T-helper 1 cell treated with Interleukin-12 subunit alpha and Interleukin-12 subunit beta and Interleukin-4 antibody, amounts not matched to agents 30 ng/mL and 1 ng/mL, for 36 hours (primary cell): ENCODE data around the gene SPATA22. TPM values are rescaled to one million over a fixed set of nuclear protein-coding genes. Genes with fewer than 3 reads are reported as not detected.
"Not testable (repeated sequence)": the region's sequence is repeated elsewhere in the genome, so short reads cannot be mapped to it uniquely, and the experiment has no call there.

Experiments
- intact Hi-C: fragments of 100-400 bp; cut with micrococcal nuclease; formaldehyde crosslinking; loops from one replicate; pipeline ENCODE4 v1.15.1; 2024
- total RNA-seq: library from RNA; stranded (reverse); gene quantifications from 2 replicates; pipeline ENCODE4 v1.2.3, GENCODE V29; 2022

SPATA22 gene
- total RNA-seq, 1 donor from 2014 or later: not detected

DNA sequence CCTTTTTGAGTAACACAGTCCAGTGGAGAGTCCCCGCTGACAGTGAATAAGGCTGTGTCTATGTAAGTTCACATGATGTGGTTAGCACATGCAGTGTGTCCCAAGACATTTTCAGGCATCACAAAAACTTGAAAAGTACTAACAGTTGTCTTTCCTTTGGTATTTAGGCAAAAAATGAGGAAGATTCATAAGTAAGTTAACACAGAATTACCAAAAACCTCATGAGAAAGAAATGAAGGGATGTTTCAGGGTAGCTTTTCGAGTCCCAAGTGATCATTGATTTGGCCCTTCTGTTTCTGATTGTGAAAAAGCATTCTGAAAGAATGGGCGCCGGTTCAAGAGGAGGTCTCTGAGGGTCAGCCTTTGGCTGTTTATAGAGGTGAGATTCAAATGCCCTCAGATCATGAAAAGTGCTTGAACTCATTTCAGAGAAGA, 3.6 kb upstream of the SPATA22 start:
- intact Hi-C loops: no loop called here

DNA sequence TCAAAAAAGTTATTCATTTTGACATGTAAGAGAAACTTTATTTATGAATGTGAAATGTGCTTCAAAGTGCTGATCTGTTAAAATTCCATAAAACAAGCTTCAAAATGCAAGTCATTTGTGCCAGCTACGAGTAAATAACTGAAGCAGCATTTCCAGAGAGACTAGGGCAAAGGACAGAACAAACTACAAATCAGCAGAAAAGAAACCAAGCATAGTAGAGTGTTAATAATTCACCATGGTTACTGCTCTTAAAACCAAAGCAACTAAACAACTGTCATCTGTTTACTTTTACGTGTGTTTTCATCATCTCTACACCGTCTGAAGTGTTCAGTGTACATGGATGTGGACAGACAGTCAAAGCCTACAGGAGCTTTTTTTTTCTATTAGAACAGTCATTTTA, 2.6 kb upstream of the SPATA22 start:
- intact Hi-C loops: no loop called here

DNA sequence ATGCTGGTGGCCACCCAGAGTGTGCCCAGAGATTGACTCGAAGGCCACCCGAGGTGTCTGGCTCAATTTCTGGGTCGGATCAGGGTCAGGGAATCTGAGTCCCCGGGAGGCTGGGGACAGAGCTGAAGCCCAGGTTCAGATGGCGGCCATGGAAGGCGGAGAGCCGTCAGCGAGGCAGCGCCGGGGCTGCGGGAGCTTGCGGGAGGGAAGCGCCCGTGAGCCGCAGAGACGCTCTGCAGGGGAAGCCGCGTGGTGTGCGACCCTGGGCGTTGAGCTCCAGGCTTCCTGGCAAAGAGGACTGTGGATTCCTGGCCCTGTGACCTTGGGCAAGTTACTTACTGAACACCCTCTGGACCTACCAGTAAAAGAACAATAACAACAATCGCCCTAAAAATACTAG, 518 bp upstream of the SPATA22 start:
- intact Hi-C loops: no loop called here

DNA sequence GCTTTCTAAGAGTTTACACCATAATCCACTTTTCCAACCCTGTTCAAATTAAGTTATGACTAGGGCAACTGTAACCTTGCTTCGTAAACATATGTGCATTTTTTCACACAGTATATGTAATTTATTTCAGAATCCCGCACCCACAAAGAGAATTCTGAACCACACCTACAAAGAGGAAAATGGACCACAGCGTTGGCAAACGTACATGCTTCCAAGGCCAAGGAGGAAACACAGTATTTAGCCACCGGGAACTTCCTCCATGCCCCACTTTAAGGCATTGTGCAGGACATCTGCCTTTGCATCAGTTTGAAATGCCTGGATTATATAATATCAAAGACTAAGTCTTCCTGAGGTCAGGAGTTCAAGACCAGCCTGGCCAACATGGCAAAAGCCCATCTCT, 2.1 kb downstream of the SPATA22 start:
- intact Hi-C loops: no loop called here

- intact Hi-C loops: not testable (repeated sequence)
Observed at GRCh38 chr17:3466355-3466754, 5.3 kb downstream of the SPATA22 start.

DNA sequence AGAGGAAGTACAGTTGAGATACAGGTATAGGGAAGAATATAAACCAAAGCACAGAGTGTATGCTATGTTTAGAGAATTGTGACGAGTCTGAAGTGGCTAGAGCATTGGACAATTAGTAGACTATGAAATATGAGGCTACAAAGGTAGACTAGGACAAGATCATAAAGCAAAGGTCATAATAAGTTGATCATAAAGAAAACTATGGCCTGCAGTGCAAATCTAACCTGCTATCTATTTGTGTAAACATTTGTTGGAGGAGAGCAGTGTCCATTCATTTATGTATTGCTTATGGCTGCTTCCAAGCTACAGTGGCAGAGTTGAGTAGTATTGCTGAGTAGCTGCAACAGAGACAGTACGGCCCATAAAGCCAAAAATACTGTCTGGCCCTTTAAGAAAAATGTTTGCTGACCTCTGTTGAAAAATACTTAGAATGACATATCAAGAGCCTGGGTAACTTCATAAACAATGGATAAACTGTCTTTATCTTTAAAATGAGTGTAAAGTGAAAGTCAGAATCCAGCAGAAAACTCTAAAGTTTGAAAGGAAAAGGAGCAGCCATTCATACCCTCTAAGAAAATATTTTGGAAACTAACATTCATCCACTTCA, 23.5 kb downstream of the SPATA22 start:
- intact Hi-C loops: no loop called here

DNA sequence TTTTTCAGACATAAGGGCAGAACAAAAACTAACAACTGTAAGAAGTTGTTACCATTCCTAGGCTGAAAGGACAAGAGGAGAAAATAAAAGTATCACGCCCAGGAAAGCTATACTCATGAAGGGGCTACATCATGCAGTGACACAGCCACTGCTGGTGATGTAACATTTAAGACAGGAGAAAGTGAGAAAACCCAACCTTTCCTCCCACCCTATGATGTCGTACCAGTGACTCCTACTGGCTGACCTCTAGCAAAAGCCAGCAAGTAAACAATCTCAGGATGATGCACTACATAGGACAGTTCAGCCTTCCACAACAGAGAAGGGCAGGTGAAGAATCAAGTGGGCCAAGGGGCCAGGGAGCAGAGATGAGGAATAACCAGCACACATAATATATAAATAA, 24.0 kb downstream of the SPATA22 start:
- intact Hi-C loops: no loop called here

GRCh38 chr17:3440451-3440850, 31.2 kb downstream of the SPATA22 start:
- intact Hi-C loops: no loop called here

- intact Hi-C loops: no loop called here
Observed at GRCh38 chr17:3438368-3438767, 33.3 kb downstream of the SPATA22 start.

DNA sequence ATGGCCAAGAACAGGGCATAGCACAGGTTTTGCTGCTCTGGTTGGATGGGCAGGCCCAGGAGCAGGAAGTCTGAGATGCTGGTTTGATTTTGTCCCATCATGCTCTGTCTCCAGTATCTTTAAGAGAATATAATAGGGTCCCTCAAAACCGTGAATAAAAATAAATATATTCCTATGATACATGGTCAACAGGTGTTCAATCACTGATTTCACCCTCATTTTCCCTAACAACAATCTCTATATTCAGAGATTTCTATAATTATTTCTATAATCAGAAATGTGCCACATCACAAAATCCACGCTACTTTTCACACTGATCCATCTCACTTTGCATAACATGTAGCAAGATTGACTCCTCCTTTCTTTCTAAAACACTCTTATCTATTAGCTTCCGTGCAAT, 37.9 kb downstream of the SPATA22 start, which contains the start of gene OR1E2:
Gene OR1E2, minus strand, starts transcription at position 101 of the 400 bp plus-strand sequence. Its CDS starts 0 bp downstream, at position 101.
- intact Hi-C loops: no loop called here

DNA sequence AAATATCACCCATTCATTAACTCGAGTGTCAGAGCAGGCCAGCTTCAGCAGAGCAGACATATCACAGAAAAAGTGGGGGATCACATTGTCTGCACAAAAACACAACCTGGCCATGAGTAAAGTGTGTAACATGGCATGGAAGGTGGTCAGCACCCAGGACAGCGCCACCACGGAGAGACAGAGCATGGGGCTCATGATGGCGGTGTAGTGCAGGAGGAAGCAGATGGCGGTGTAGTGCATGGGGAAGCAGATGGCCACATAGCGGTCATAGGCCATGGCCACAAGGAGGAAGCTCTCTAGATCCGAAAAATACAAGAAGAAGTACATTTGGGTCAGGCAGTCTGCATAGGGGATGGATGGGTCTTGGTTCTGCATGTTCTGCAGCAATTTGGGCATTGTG, 38.4 kb downstream of the SPATA22 start:
- intact Hi-C loops: not testable (repeated sequence)

DNA sequence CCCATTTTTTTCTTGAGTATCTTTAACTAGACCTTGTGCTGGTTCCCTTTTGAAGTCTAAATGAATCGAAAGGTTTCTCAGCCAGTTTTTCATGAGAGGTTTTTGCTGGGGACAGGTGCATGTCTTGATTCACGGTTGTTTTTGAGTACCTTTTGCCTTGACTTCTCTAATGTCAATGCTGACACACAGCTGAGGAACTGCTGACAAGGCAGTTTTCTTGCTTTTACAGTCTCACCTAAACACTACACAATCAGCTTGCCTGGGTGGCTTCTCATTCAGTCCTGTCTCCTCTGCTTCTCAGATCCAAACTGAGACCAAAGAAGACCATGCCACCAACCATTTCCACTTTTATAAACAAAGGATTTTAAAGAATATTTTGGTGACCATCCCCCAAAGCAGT, 53.4 kb downstream of the SPATA22 start:
- intact Hi-C loops: no loop called here

DNA sequence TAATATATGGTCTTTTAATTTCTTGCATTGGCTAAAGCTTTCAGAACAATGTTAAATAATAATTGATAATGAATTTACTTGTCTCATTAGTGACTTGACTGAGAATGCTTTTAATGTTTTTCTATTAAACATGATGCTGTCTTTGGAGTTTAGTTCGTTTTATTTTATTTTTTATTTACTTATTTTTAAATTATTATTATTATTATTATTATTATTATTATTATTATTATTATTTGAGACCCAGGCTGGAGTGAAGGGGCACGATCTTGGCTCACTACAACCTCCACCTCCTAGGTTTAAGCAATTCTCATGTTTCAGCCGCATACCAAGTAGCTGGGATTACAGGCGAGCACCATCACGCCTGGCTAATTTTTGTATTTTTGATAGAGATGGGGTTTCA, 56.0 kb downstream of the SPATA22 start:
- intact Hi-C loops: no loop called here

DNA sequence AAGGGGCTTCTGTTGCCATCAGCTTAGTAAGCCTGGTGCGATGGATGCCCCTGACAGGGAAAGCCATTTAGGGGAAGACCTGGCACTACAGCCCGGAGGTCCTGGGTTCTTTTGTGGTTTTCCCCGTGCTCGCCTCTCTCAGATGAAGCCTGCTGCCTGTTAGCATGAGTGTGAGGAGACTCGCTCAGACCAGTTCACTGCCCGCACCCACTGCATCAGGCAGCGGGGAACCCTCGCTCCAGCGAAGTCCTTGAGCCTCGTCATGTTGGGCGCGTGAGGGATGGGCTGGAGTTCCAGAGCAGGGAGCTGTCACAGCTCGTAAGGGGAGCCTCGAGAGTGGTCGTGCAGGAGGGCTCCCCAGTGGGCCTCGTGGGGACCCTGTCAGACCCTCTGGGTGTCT, 59.4 kb downstream of the SPATA22 start:
- intact Hi-C loops: not testable (repeated sequence)

- intact Hi-C loops: no loop called here
Observed at GRCh38 chr17:3411070-3411469, 60.5 kb downstream of the SPATA22 start, which contains the start of gene OR3A3. Gene OR3A3 (plus strand): TSS chr17:3411370.

GRCh38 chr17:3403856-3404255, 67.8 kb downstream of the SPATA22 start:
- intact Hi-C loops: not testable (repeated sequence)

GRCh38 chr17:3401786-3402185, 69.8 kb downstream of the SPATA22 start:
- intact Hi-C loops: no loop called here

- intact Hi-C loops: no loop called here
Observed at GRCh38 chr17:3400055-3400454, 71.6 kb downstream of the SPATA22 start.

- intact Hi-C loops: no loop called here
Observed at GRCh38 chr17:3398310-3398709, 73.3 kb downstream of the SPATA22 start, which contains the start of gene OR1E1. Gene OR1E1 (minus strand): TSS chr17:3398410. CDS start chr17:3398410, 0 bp downstream.

DNA sequence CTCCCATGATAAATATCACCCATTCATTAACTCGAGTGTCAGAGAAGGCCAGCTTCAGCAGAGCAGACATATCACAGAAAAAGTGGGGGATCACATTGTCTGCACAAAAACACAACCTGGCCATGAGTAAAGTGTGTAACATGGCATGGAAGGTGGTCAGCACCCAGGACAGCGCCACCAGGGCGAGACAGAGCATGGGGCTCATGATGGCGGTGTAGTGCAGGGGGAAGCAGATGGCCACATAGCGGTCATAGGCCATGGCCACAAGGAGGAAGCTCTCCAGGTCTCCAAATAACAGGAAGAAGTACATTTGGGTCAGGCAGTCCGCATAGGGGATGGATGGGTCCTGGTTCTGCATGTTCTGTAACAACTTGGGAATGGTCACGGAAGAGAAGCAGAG, 73.8 kb downstream of the SPATA22 start:
- intact Hi-C loops: not testable (repeated sequence)
